SK-N-SH (cell line): ENCODE data around the gene ATP1A1. TPM values are rescaled to one million over a fixed set of nuclear protein-coding genes. Genes with fewer than 3 reads are reported as not detected.

Experiments
- CTCF ChIA-PET: fragments of 300-600, 350-600 bp; formaldehyde crosslinking; extraction: SDS; loops from one replicate; lab custom pipeline; 2021; lab: Yijun Ruan, JAX
- POLR2A ChIA-PET: fragments of 350-600 bp; sonication (Branson Sonifier 250); formaldehyde crosslinking; extraction: SDS; loops from one replicate; lab custom pipeline; 2020; ENCODE audit warnings: antibody characterized with exemption, inconsistent platforms; lab: Yijun Ruan, JAX
- DNase-seq: peaks from one replicate; pipeline ENCODE4 v3.0.0; 2012
- H2AFZ ChIP-seq: fragments of 200-600 bp; sonication (generic); 2 replicates; pipeline ENCODE4 v1.8.1; 2016; ENCODE audit warnings: antibody characterized with exemption, mild to moderate bottlenecking, low read depth
- H3F3A ChIP-seq: fragments of 200-600 bp; sonication (generic); replicated peaks from 2 replicates; pipeline ENCODE3; 2016; ENCODE audit warnings: antibody characterized with exemption, mild to moderate bottlenecking; ENCODE audit not compliant: insufficient read depth
- H3K27ac ChIP-seq, 2 experiments: fragments of 200-500 bp in 1 of 2; fragments of 200-600 bp in 1 of 2; sonication (Bioruptor generic) in 1 of 2; sonication (generic), shearing (Covaris generic) in 1 of 2; 2 replicates each; pipeline versions ENCODE4 v1.5.1 to v1.6.1; 2014 to 2016; ENCODE audit warnings: low read depth in 2 of 2, inconsistent platforms in 1 of 2, low read length in 1 of 2, mild to moderate bottlenecking in 1 of 2, mixed read lengths in 1 of 2
- H3K27me3 ChIP-seq: fragments of 200-600 bp; sonication (generic), shearing (Covaris generic); 2 replicates; pipeline ENCODE4 v1.6.1; 2016; ENCODE audit warnings: mixed run types; ENCODE audit not compliant: insufficient read depth
- H3K36me3 ChIP-seq, 2 experiments: fragments of 200-500 bp in 1 of 2; fragments of 200-600 bp in 1 of 2; sonication (Bioruptor generic) in 1 of 2; sonication (generic) in 1 of 2; replicated peaks in 1 of 2; 2 replicates each; pipeline versions ENCODE3 to v1.5.1; 2014 to 2016; ENCODE audit warnings: low read length in 1 of 2, mild to moderate bottlenecking in 1 of 2; ENCODE audit not compliant: insufficient read depth in 2 of 2, control insufficient read depth in 1 of 2
- H3K4me1 ChIP-seq, 2 experiments: fragments of 200-500 bp in 1 of 2; fragments of 200-600 bp in 1 of 2; sonication (Bioruptor generic) in 1 of 2; sonication (generic), shearing (Covaris generic) in 1 of 2; 2 replicates each; pipeline versions ENCODE4 v1.5.1 to v1.6.1; 2014 to 2016; ENCODE audit warnings: low read depth in 1 of 2, low read length in 1 of 2, mixed run types in 1 of 2; ENCODE audit not compliant: insufficient read depth in 2 of 2, control insufficient read depth in 1 of 2
- H3K4me2 ChIP-seq: fragments of 200-600 bp; sonication (generic), shearing (Covaris generic); 2 replicates; pipeline ENCODE4 v1.6.1; 2017; ENCODE audit warnings: mixed run types
- H3K4me3 ChIP-seq, 2 experiments: fragments of 200-500 bp in 1 of 2; fragments of 200-600 bp in 1 of 2; sonication (Bioruptor generic) in 1 of 2; sonication (generic), shearing (Covaris generic) in 1 of 2; 2 replicates each; pipeline versions ENCODE4 v1.5.1 to v1.8.1; 2014 to 2016; ENCODE audit warnings: low read depth in 2 of 2, inconsistent platforms in 1 of 2, low read length in 1 of 2, mild to moderate bottlenecking in 1 of 2, mixed read lengths in 1 of 2, moderate library complexity in 1 of 2
- H3K79me2 ChIP-seq: fragments of 200-600 bp; sonication (generic); 2 replicates; pipeline ENCODE4 v1.8.1; 2017; ENCODE audit warnings: mild to moderate bottlenecking; ENCODE audit not compliant: insufficient read depth
- H3K9ac ChIP-seq: fragments of 200-600 bp; sonication (generic); 2 replicates; pipeline ENCODE4 v1.6.1; 2017; ENCODE audit warnings: mixed run types
- H3K9me2 ChIP-seq: fragments of 200-600 bp; sonication (generic); 2 replicates; pipeline ENCODE4 v1.6.1; 2017; ENCODE audit warnings: mixed run types
- H3K9me3 ChIP-seq: fragments of 200-600 bp; sonication (generic); 2 replicates; pipeline ENCODE4 v1.6.1; 2017; ENCODE audit warnings: mixed run types, mild to moderate bottlenecking, moderate library complexity
- H4K20me1 ChIP-seq: fragments of 200-600 bp; sonication (generic); 2 replicates; pipeline ENCODE4 v1.6.1; 2017; ENCODE audit warnings: mild to moderate bottlenecking, mixed run types; ENCODE audit not compliant: insufficient read depth
- CHD2 ChIP-seq: fragments of 150-350 bp; IDR thresholded peaks from 2 replicates; pipeline ENCODE4 v1.6.1; 2018; ENCODE audit warnings: low read length; ENCODE audit not compliant: partially characterized antibody
- FOSL2 ChIP-seq: IDR thresholded peaks from 2 replicates; pipeline ENCODE4 v1.4.0; 2012; ENCODE audit warnings: low read depth, mild to moderate bottlenecking, moderate library complexity, borderline replicate concordance
- FOXJ3 ChIP-seq: sonication (generic); formaldehyde crosslinking; IDR thresholded peaks from 2 replicates; pipeline ENCODE4 v1.5.1; 2020; ENCODE audit warnings: mild to moderate bottlenecking, missing genetic modification reagents
- FOXM1 ChIP-seq: IDR thresholded peaks from 2 replicates; pipeline ENCODE4 v1.4.0; 2012; ENCODE audit warnings: low read depth, mild to moderate bottlenecking
- GATA2 ChIP-seq: sonication (generic); formaldehyde crosslinking; IDR thresholded peaks from 2 replicates; pipeline ENCODE4 v1.5.0; 2020; ENCODE audit warnings: mild to moderate bottlenecking, missing genetic modification reagents
- MEF2A ChIP-seq: IDR thresholded peaks from 2 replicates; pipeline ENCODE4 v1.4.0; 2012; ENCODE audit warnings: low read depth, borderline replicate concordance
- NFIC ChIP-seq: IDR thresholded peaks from 2 replicates; pipeline ENCODE4 v1.4.0; 2012; ENCODE audit warnings: borderline replicate concordance
- POLR2AphosphoS5 ChIP-seq: IDR thresholded peaks from 2 replicates; pipeline ENCODE4 v1.6.1; 2012; ENCODE audit warnings: low read depth, low read length
- RAD21 ChIP-seq: IDR thresholded peaks from 2 replicates; pipeline ENCODE4 v1.6.1; 2012; ENCODE audit warnings: mild to moderate bottlenecking, low read length
- RCOR1 ChIP-seq: fragments of 150-350 bp; IDR thresholded peaks from 2 replicates; pipeline ENCODE4 v1.6.1; 2017; ENCODE audit warnings: antibody characterized with exemption, low read length
- RXRA ChIP-seq: IDR thresholded peaks from 2 replicates; pipeline ENCODE4 v1.4.0; 2012; ENCODE audit warnings: low read depth, mild to moderate bottlenecking, borderline replicate concordance
- SMC3 ChIP-seq: IDR thresholded peaks from 2 replicates; pipeline ENCODE4 v1.6.1; 2012; ENCODE audit warnings: low read depth, low read length, improper control_type of control experiment
- TCF12 ChIP-seq: IDR thresholded peaks from 2 replicates; pipeline ENCODE4 v1.4.0; 2012
- WGBS: methylation state at CpG from one replicate; pipeline ENCODE4 v1.1.6; 2017; ENCODE audit warnings: low lambda C conversion rate; 5-methylcytosine and 5-hydroxymethylcytosine counted together
- polyA plus RNA-seq, 3 experiments: library from polyadenylated mRNA; depleted of rRNA; stranded (reverse); fragments of >200 nt; gene quantifications; 2 replicates each; pipeline ENCODE4 v1.2.3, GENCODE V29; 2012
- TF ChIP-seq, protein P1 (sequence below): fragments of 150-350 bp; IDR thresholded peaks from 2 replicates; pipeline ENCODE4 v1.6.1; 2017; ENCODE audit warnings: antibody characterized with exemption, low read length, low read depth, borderline replicate concordance
- TF ChIP-seq, protein P2 (sequence below): fragments of 150-350 bp; IDR thresholded peaks from 2 replicates; pipeline ENCODE4 v1.6.1; 2016; ENCODE audit warnings: mild to moderate bottlenecking, low read depth, low read length
- TF ChIP-seq, protein P3 (sequence below): IDR thresholded peaks from 2 replicates; pipeline ENCODE4 v1.4.0; 2012; ENCODE audit warnings: low read depth, borderline replicate concordance
- TF ChIP-seq, protein P4 (sequence below): IDR thresholded peaks from 2 replicates; pipeline ENCODE4; 2012

ATP1A1 gene
- polyA plus RNA-seq, 1 of the 3 experiments (the other 2 are of a cell fraction), result 233 TPM

DNA sequence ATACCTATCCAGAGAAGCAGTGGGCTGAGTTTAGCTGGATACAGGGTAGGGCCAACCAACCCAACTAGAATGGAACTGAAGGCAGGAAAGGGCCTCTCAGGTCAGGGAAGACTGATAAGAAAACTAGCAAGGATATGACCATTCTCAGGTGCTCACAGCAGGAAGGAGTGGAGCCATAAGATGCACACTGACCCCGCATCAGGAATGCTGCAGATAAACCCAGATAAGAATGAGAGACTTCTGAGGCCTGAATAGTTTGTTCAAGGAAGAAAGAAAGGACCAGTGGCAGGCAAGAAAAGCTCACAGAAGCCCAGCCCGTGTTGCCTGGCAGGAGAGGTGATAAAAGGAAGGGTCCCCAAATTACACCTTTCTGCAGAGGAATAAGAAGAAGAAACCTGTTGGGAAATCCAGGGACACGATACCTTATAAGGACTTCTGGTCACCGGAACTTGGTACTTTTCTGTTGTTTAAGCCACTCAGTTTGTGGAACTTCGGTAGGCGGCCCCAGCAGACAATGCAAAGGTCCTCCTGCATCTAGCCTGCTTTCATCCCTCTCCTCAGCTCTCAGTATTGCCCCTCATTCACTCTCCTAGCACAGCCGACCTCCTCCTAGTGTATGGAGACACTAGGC lies 58.9 kb downstream of the ATP1A1 start:
- no peak overlapping the region for H2AFZ ChIP-seq
- H4K20me1 ChIP-seq, result no peaks in the 10 kb centered on the region
- no peaks in the 10 kb centered on the region for H3K36me3 ChIP-seq
- H3K9ac ChIP-seq, result no peak overlapping the region
- no peak for DNase-seq
- H3K9me2 ChIP-seq, result no peaks in the 10 kb centered on the region
- H3K4me3 ChIP-seq, result no peak overlapping the region
- TF ChIP-seq, protein P1, sequence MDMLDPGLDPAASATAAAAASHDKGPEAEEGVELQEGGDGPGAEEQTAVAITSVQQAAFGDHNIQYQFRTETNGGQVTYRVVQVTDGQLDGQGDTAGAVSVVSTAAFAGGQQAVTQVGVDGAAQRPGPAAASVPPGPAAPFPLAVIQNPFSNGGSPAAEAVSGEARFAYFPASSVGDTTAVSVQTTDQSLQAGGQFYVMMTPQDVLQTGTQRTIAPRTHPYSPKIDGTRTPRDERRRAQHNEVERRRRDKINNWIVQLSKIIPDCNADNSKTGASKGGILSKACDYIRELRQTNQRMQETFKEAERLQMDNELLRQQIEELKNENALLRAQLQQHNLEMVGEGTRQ, result no peak
- TF ChIP-seq, protein P2, sequence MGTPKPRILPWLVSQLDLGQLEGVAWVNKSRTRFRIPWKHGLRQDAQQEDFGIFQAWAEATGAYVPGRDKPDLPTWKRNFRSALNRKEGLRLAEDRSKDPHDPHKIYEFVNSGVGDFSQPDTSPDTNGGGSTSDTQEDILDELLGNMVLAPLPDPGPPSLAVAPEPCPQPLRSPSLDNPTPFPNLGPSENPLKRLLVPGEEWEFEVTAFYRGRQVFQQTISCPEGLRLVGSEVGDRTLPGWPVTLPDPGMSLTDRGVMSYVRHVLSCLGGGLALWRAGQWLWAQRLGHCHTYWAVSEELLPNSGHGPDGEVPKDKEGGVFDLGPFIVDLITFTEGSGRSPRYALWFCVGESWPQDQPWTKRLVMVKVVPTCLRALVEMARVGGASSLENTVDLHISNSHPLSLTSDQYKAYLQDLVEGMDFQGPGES, result no peak
- TF ChIP-seq TCF12 (no peak), CHD2 (no peak), FOSL2 (no peak), GATA2 (no peak), RXRA (no peak)
- peaks cover 0 to 10% of the 10 kb centered on the region in 2 experiments; a peak in 1 of 4 replicates for H3K4me1 ChIP-seq
- H3K79me2 ChIP-seq, result no peaks in the 10 kb centered on the region
- H3F3A ChIP-seq, result peaks cover 4% of the 10 kb centered on the region
- 58% methylated on average over 7 of the region's 7 CpGs for WGBS
- no peaks in the 10 kb centered on the region for H3K27me3 ChIP-seq
- H3K4me2 ChIP-seq, result no peak overlapping the region
- H3K27ac ChIP-seq, result no peak overlapping the region
- ChIA-PET CTCF (interaction anchor here (1.8 to 2.1 kb wide), 2 partner anchors 53 to 67 kb away, joined by 4 to 5 read pairs; no protein-coding TSS in a partner anchor), POLR2A (no interaction called here)
- no peaks in the 10 kb centered on the region for H3K9me3 ChIP-seq

DNA sequence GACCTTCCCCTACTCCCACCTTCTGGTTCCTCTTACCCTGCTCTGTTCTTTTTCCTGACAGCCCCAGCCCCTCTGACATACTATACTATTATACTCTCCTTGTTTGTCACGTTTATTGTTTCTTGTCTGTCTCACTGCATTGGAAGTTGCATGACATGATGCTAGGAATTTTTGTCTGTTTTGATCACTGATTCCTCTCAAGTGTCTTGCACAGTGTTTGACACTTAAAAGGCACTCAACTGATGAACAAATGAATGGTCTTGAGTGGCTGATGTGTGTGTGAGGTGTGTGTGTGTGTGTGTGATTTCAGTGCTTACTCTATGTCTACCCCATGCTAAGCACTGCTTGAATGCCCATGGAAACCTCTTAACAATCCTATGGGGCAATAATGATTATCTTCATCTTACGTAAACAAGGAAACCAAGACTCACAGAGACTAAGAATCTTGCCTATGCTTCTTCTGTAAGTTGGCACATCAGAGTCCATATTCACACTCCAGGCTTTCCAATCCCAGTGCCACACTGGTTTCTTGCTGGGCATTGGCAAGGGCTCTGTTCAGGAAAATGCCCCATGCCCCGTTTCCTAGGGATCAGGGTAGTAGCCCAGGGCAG lies 59.7 kb downstream of the ATP1A1 start:
- Histone ChIP-seq H4K20me1 (no peaks in the 10 kb centered on the region), H3K9me2 (no peaks in the 10 kb centered on the region), H3K4me3 (no peak overlapping the region), H3K27me3 (no peaks in the 10 kb centered on the region), H3K4me1 (peaks cover 0 to 10% of the 10 kb centered on the region in 2 experiments; a peak in 1 of 4 replicates), H3K27ac (no peak overlapping the region), H3K4me2 (no peak overlapping the region), H3K79me2 (no peaks in the 10 kb centered on the region), H3K36me3 (no peaks in the 10 kb centered on the region), H3K9ac (no peak overlapping the region), H3K9me3 (no peaks in the 10 kb centered on the region), H2AFZ (no peak overlapping the region), H3F3A (peaks cover 4% of the 10 kb centered on the region)
- ChIA-PET POLR2A (no interaction called here), CTCF (interaction anchor here (1.3 to 1.8 kb wide), 3 partner anchors 53 to 294 kb away, joined by 4 to 7 read pairs (median 5); no protein-coding TSS in a partner anchor)
- no peak for DNase-seq
- TF ChIP-seq MEF2A (no peak), FOXM1 (no peak), POLR2AphosphoS5 (no peak), FOXJ3 (CRISPR knock-in tag) (no peak), RAD21 (no peak), GATA2 (no peak), RCOR1 (no peak), SMC3 (no peak), NFIC (no peak)
- TF ChIP-seq, protein P3, sequence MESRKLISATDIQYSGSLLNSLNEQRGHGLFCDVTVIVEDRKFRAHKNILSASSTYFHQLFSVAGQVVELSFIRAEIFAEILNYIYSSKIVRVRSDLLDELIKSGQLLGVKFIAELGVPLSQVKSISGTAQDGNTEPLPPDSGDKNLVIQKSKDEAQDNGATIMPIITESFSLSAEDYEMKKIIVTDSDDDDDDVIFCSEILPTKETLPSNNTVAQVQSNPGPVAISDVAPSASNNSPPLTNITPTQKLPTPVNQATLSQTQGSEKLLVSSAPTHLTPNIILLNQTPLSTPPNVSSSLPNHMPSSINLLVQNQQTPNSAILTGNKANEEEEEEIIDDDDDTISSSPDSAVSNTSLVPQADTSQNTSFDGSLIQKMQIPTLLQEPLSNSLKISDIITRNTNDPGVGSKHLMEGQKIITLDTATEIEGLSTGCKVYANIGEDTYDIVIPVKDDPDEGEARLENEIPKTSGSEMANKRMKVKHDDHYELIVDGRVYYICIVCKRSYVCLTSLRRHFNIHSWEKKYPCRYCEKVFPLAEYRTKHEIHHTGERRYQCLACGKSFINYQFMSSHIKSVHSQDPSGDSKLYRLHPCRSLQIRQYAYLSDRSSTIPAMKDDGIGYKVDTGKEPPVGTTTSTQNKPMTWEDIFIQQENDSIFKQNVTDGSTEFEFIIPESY, result no peak
- TF ChIP-seq, protein P4, sequence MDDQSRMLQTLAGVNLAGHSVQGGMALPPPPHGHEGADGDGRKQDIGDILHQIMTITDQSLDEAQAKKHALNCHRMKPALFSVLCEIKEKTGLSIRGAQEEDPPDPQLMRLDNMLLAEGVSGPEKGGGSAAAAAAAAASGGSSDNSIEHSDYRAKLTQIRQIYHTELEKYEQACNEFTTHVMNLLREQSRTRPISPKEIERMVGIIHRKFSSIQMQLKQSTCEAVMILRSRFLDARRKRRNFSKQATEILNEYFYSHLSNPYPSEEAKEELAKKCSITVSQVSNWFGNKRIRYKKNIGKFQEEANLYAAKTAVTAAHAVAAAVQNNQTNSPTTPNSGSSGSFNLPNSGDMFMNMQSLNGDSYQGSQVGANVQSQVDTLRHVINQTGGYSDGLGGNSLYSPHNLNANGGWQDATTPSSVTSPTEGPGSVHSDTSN, result no peak
- TF ChIP-seq, protein P1, result no peak
- TF ChIP-seq, all 33 proteins: peak for 0
- WGBS, result 48% methylated on average over 2 of the region's 3 CpGs
